ENCODE measurements around the gene EGFR.

DNA sequence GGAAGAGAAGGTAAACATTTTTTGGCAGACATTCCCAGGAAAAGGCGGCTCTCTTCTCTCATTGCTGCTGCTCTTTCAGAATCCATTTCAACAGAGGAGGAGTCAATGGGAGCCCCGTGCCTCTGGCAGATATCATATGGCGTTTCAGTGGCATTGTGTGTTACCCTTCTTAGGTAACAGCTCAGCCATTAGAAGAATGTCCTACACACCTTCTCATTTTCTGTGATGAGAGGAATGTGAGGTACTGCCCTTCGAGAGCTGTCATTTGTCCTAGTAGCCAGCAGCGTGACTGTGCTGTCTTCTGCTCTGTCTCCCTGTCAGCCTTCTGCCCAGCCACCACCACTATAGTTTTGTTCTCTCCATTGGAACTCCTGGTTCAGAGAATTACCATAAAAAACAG, 102.4 kb downstream of the EGFR start:
- no peak for TF ChIP-seq FOXP2 (optimal IDR thresholded peaks at IDR 0.05; ENCODE audit: borderline replicate concordance, extremely low read depth, extremely low read length, insufficient read depth)
- TF ChIP-seq, protein P1, sequence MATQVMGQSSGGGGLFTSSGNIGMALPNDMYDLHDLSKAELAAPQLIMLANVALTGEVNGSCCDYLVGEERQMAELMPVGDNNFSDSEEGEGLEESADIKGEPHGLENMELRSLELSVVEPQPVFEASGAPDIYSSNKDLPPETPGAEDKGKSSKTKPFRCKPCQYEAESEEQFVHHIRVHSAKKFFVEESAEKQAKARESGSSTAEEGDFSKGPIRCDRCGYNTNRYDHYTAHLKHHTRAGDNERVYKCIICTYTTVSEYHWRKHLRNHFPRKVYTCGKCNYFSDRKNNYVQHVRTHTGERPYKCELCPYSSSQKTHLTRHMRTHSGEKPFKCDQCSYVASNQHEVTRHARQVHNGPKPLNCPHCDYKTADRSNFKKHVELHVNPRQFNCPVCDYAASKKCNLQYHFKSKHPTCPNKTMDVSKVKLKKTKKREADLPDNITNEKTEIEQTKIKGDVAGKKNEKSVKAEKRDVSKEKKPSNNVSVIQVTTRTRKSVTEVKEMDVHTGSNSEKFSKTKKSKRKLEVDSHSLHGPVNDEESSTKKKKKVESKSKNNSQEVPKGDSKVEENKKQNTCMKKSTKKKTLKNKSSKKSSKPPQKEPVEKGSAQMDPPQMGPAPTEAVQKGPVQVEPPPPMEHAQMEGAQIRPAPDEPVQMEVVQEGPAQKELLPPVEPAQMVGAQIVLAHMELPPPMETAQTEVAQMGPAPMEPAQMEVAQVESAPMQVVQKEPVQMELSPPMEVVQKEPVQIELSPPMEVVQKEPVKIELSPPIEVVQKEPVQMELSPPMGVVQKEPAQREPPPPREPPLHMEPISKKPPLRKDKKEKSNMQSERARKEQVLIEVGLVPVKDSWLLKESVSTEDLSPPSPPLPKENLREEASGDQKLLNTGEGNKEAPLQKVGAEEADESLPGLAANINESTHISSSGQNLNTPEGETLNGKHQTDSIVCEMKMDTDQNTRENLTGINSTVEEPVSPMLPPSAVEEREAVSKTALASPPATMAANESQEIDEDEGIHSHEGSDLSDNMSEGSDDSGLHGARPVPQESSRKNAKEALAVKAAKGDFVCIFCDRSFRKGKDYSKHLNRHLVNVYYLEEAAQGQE (IDR thresholded peaks at IDR 0.05; ENCODE audit: insufficient read depth in 1 of 2, low read depth in 2 of 2, low read length in 2 of 2), result no peak
- TF ChIP-seq POLR2AphosphoS5 (IDR thresholded peaks at IDR 0.05; ENCODE audit: low read depth, low read length), result no peak

Data from PFSK-1 (cell line).